DMS153 treated with DMSO at 0.1 percent for 48 hours (cell line): ENCODE measurements around the gene ZDHHC18.
A peak's percentile ranks its signal among the peaks of the same experiment; 100 is the strongest.

Experiments
- DNase-seq: peaks from one replicate; lab custom pipeline; 2025; ENCODE audit not compliant: unreplicated experiment; lab: John Stamatoyannopoulos, UW

ZDHHC18 gene

GRCh38 chr1:26826261-26827105 is at the start of gene ZDHHC18:
ZDHHC18 (plus strand) TSS chr1:26826688; CDS start chr1:26826805, 117 bp downstream.
- peak; percentile 33 for DNase-seq

GRCh38 chr1:26779098-26779668 is 47.3 kb upstream of the ZDHHC18 start:
- no peak for DNase-seq

- no peak for DNase-seq
These were observed 46.0 kb upstream of the ZDHHC18 start for GRCh38 chr1:26780344-26780957.

GRCh38 chr1:26781206-26781825 is 45.2 kb upstream of the ZDHHC18 start:
- no peak for DNase-seq

- DNase-seq = no peak
These were observed 43.8 kb upstream of the ZDHHC18 start for GRCh38 chr1:26782521-26783212.

GRCh38 chr1:26783646-26784022 is 42.9 kb upstream of the ZDHHC18 start:
- no peak for DNase-seq

- DNase-seq = peak; percentile 80
These were observed 42.2 kb upstream of the ZDHHC18 start for GRCh38 chr1:26784023-26784871.

- no peak for DNase-seq
These were observed 41.6 kb upstream of the ZDHHC18 start for GRCh38 chr1:26784886-26785285.

- peak; percentile 65 for DNase-seq
These were observed 40.7 kb upstream of the ZDHHC18 start for GRCh38 chr1:26785611-26786436.

GRCh38 chr1:26786437-26787380 is 39.8 kb upstream of the ZDHHC18 start:
- peak; percentile 27 for DNase-seq

GRCh38 chr1:26787381-26787705 is 39.1 kb upstream of the ZDHHC18 start:
- DNase-seq = no peak

- DNase-seq = peak; percentile 97
These were observed 38.6 kb upstream of the ZDHHC18 start, which contains the start of gene PIGV for GRCh38 chr1:26787706-26788514. PIGV (plus strand) TSS chr1:26787950; CDS start chr1:26790816, 2,866 bp downstream.

GRCh38 chr1:26788515-26788785 is 38.0 kb upstream of the ZDHHC18 start:
- DNase-seq = peak; percentile 49

- DNase-seq = peak; percentile 96
These were observed 37.5 kb upstream of the ZDHHC18 start for GRCh38 chr1:26788836-26789611.

- DNase-seq = no peak
These were observed 36.9 kb upstream of the ZDHHC18 start for GRCh38 chr1:26789612-26789865.

GRCh38 chr1:26789931-26790330 is 36.6 kb upstream of the ZDHHC18 start:
- DNase-seq = no peak

GRCh38 chr1:26790551-26790953 is 35.9 kb upstream of the ZDHHC18 start:
- DNase-seq = no peak
